Globus pallidus (tissue), 1 donor: ENCODE results near the gene DQX1.
"Not testable (repeated sequence)": the region's sequence is repeated elsewhere in the genome, so short reads cannot be mapped to it uniquely, and the experiment has no call there.

ENCODE experiments used
- DNase-seq: peaks from one replicate; pipeline ENCODE4 v3.0.0-alpha.2; 2015; ENCODE audit warnings: low spot score

DQX1 gene

GRCh38 chr2:74525717-74526648 lies at the start of gene DQX1:
TSS of gene DQX1 (minus strand) at chr2:74526231. CDS start at chr2:74525729, 502 bp downstream.
- DNase-seq: no peak

GRCh38 chr2:74575320-74575719 lies 49.3 kb upstream of the DQX1 start:
- DNase-seq: no peak

- DNase-seq: peak; percentile 59
Measured at GRCh38 chr2:74573747-74574562, 47.9 kb upstream of the DQX1 start.

GRCh38 chr2:74572178-74572925 lies 46.3 kb upstream of the DQX1 start:
- no peak for DNase-seq

GRCh38 chr2:74571058-74571457 lies 45.0 kb upstream of the DQX1 start:
- DNase-seq: no peak

GRCh38 chr2:74569686-74570085 lies 43.7 kb upstream of the DQX1 start:
- DNase-seq: no peak

GRCh38 chr2:74567881-74568280 lies 41.9 kb upstream of the DQX1 start:
- no peak for DNase-seq

GRCh38 chr2:74566754-74567085 lies 40.7 kb upstream of the DQX1 start:
- no peak for DNase-seq

GRCh38 chr2:74566076-74566753 lies 40.2 kb upstream of the DQX1 start:
- no peak for DNase-seq

GRCh38 chr2:74564222-74564621 lies 38.2 kb upstream of the DQX1 start:
- no peak for DNase-seq

- no peak for DNase-seq
Measured at GRCh38 chr2:74562126-74562775, 36.2 kb upstream of the DQX1 start.

- not testable (repeated sequence) for DNase-seq
Measured at GRCh38 chr2:74561022-74561421, 35.0 kb upstream of the DQX1 start.

GRCh38 chr2:74560591-74560990 lies 34.6 kb upstream of the DQX1 start:
- DNase-seq: no peak

GRCh38 chr2:74559912-74560311 lies 33.9 kb upstream of the DQX1 start:
- no peak for DNase-seq

- no peak for DNase-seq
Measured at GRCh38 chr2:74558284-74559230, 32.5 kb upstream of the DQX1 start.

- DNase-seq: no peak
Measured at GRCh38 chr2:74556831-74557370, 30.9 kb upstream of the DQX1 start.

GRCh38 chr2:74556159-74556558 lies 30.1 kb upstream of the DQX1 start:
- no peak for DNase-seq

GRCh38 chr2:74555610-74556103 lies 29.6 kb upstream of the DQX1 start:
- no peak for DNase-seq

- no peak for DNase-seq
Measured at GRCh38 chr2:74554820-74555531, 28.9 kb upstream of the DQX1 start.
